HCT116 (cell line): ENCODE data around the gene PITRM1. TPM values are rescaled to one million over a fixed set of nuclear protein-coding genes. Genes with fewer than 3 reads are reported as not detected.
A peak's percentile ranks its signal among the peaks of the same experiment; 100 is the strongest.

Source experiments
- ATAC-seq: fragments of 200-7000 bp; cut with Tn5 transposase; 2 replicates; pipeline ENCODE4 v1.9.1; 2020; ENCODE audit warnings: mild to moderate bottlenecking, moderate library complexity
- BruUV-seq: library from RNA; stranded (reverse); fragments of 400-500 nt; replicated peaks from 2 replicates; lab custom pipeline; 2021; lab: Mats Ljungman, UMichigan
- CTCF ChIA-PET: fragments of 300-600 bp; sonication (Branson Sonifier 250); formaldehyde crosslinking; loops from one replicate; lab custom pipeline; 2021; ENCODE audit warnings: antibody characterized with exemption; lab: Charles Lee
- POLR2A ChIA-PET: fragments of 300-600, 350-600 bp; sonication (Branson Sonifier 250); formaldehyde crosslinking; loops from one replicate; lab custom pipeline; 2021; ENCODE audit warnings: antibody characterized with exemption; lab: Charles Lee
- RAD21 ChIA-PET, 2 experiments: fragments of 300-600 bp; sonication (Branson Sonifier 250); formaldehyde crosslinking; loops; one replicate each; lab custom pipeline; 2023; ENCODE audit warnings: low total read pairs in 2 of 2; ENCODE audit not compliant: uncharacterized antibody in 2 of 2, unreplicated experiment in 2 of 2, low non-redundant PET in 1 of 2; lab: Charles Lee
- DNase-seq: peaks from one replicate; pipeline ENCODE4 v3.0.0-alpha.2; 2010; ENCODE audit warnings: low read depth, low spot score
- H2AFZ ChIP-seq: fragments of 200-600 bp; shearing (Covaris generic), sonication (generic); 2 replicates; pipeline ENCODE4 v1.6.1; 2017; ENCODE audit warnings: low read depth, mixed run types, mixed read lengths, antibody characterized with exemption, low read length; ENCODE audit not compliant: poor library complexity, severe bottlenecking
- H3K27ac ChIP-seq: 2 replicates; pipeline ENCODE4 v1.5.1; 2012; ENCODE audit warnings: low read depth, low read length
- H3K27me3 ChIP-seq: fragments of 200-600 bp; sonication (generic); 2 replicates; pipeline ENCODE4 v1.6.1; 2016; ENCODE audit warnings: mixed run types, low read length, mixed read lengths; ENCODE audit not compliant: insufficient read depth
- H3K36me3 ChIP-seq, 2 experiments: fragments of 200-500 bp in 1 of 2; fragments of 200-600 bp in 1 of 2; sonication (Bioruptor generic) in 1 of 2; sonication (generic) in 1 of 2; 2 replicates each; pipeline versions ENCODE4 v1.5.1 to v1.6.1; 2014 to 2016; ENCODE audit warnings: low read length in 2 of 2, inconsistent platforms in 1 of 2, mixed read lengths in 1 of 2, mixed run types in 1 of 2; ENCODE audit not compliant: insufficient read depth in 2 of 2, control insufficient read depth in 1 of 2
- H3K4me1 ChIP-seq, 2 experiments: fragments of 200-600 bp in 1 of 2; sonication (generic) in 1 of 2; 2 replicates each; pipeline versions ENCODE4 v1.5.1 to v1.6.1; 2012 to 2017; ENCODE audit warnings: low read length in 2 of 2, inconsistent platforms in 1 of 2, mild to moderate bottlenecking in 1 of 2, mixed read lengths in 1 of 2, mixed run types in 1 of 2, moderate library complexity in 1 of 2; ENCODE audit not compliant: insufficient read depth in 2 of 2, control insufficient read depth in 1 of 2
- H3K4me2 ChIP-seq: fragments of 200-600 bp; sonication (generic); 2 replicates; pipeline ENCODE4 v1.6.1; 2017; ENCODE audit warnings: mixed run types, low read length, mixed read lengths
- H3K4me3 ChIP-seq, 2 experiments: fragments of 200-600 bp in 1 of 2; sonication (generic) in 1 of 2; replicated peaks in 1 of 2; 2 replicates each; pipeline ENCODE4 v1.5.1; 2011 to 2016; ENCODE audit warnings: low read length in 2 of 2, control low read depth in 1 of 2, low read depth in 1 of 2, mild to moderate bottlenecking in 1 of 2, mixed read lengths in 1 of 2, mixed run types in 1 of 2
- H3K79me2 ChIP-seq: fragments of 200-600 bp; sonication (generic); 2 replicates; pipeline ENCODE4 v1.6.1; 2017; ENCODE audit warnings: mild to moderate bottlenecking, mixed run types, low read length, moderate library complexity, mixed read lengths; ENCODE audit not compliant: insufficient read depth
- H3K9ac ChIP-seq: fragments of 200-600 bp; sonication (generic); 2 replicates; pipeline ENCODE4 v1.6.1; 2016; ENCODE audit warnings: low read length, mixed read lengths
- H3K9me2 ChIP-seq: fragments of 200-600 bp; sonication (generic), shearing (Covaris generic); 2 replicates; pipeline ENCODE4 v1.6.1; 2017; ENCODE audit warnings: mixed run types, mild to moderate bottlenecking, moderate library complexity; ENCODE audit not compliant: insufficient read depth
- H3K9me3 ChIP-seq, 2 experiments: fragments of 200-500 bp in 1 of 2; fragments of 200-600 bp in 1 of 2; sonication (Bioruptor generic) in 1 of 2; sonication (generic) in 1 of 2; 2 replicates each; pipeline ENCODE4 v1.6.1; 2014 to 2017; ENCODE audit warnings: low read length in 2 of 2, mixed read lengths in 2 of 2, inconsistent platforms in 1 of 2, low read depth in 1 of 2, mild to moderate bottlenecking in 1 of 2, mixed run types in 1 of 2, moderate library complexity in 1 of 2; ENCODE audit not compliant: control insufficient read depth in 1 of 2, insufficient read depth in 1 of 2
- H4K20me1 ChIP-seq: fragments of 200-600 bp; sonication (generic), shearing (Covaris generic); 2 replicates; pipeline ENCODE4 v1.6.1; 2017; ENCODE audit warnings: mixed run types, mild to moderate bottlenecking, moderate library complexity; ENCODE audit not compliant: insufficient read depth
- EZH2 ChIP-seq: fragments of 200-600 bp; sonication (generic); IDR thresholded peaks from 2 replicates; pipeline ENCODE4 v1.6.1; 2017; ENCODE audit warnings: antibody characterized with exemption, mixed run types
- POLR2AphosphoS5 ChIP-seq: IDR thresholded peaks from 2 replicates; pipeline ENCODE4 v1.6.1; 2011; ENCODE audit warnings: mild to moderate bottlenecking, low read depth, low read length, moderate library complexity
- SIN3A ChIP-seq: IDR thresholded peaks from 2 replicates; pipeline ENCODE4 v1.6.1; 2012; ENCODE audit warnings: low read depth
- SRF ChIP-seq: IDR thresholded peaks from 2 replicates; pipeline ENCODE4 v1.6.1; 2012; ENCODE audit warnings: low read depth
- ZNF274 ChIP-seq: fragments of 200-500 bp; sonication (Bioruptor generic); IDR thresholded peaks from 2 replicates; pipeline ENCODE4 v1.6.1; 2014; ENCODE audit warnings: mild to moderate bottlenecking, low read depth, low read length, inconsistent platforms
- intact Hi-C: fragments of 100-400 bp; cut with micrococcal nuclease; formaldehyde crosslinking; loops from 2 replicates; pipeline ENCODE4 v1.10.0; 2022
- total RNA-seq: library from RNA; stranded (reverse); gene quantifications from one replicate; pipeline ENCODE4 v1.2.1, GENCODE V29; 2021; ENCODE audit not compliant: unreplicated experiment

PITRM1 gene
- total RNA-seq, 1 experiment from 2014 or later: 59.5 TPM

DNA sequence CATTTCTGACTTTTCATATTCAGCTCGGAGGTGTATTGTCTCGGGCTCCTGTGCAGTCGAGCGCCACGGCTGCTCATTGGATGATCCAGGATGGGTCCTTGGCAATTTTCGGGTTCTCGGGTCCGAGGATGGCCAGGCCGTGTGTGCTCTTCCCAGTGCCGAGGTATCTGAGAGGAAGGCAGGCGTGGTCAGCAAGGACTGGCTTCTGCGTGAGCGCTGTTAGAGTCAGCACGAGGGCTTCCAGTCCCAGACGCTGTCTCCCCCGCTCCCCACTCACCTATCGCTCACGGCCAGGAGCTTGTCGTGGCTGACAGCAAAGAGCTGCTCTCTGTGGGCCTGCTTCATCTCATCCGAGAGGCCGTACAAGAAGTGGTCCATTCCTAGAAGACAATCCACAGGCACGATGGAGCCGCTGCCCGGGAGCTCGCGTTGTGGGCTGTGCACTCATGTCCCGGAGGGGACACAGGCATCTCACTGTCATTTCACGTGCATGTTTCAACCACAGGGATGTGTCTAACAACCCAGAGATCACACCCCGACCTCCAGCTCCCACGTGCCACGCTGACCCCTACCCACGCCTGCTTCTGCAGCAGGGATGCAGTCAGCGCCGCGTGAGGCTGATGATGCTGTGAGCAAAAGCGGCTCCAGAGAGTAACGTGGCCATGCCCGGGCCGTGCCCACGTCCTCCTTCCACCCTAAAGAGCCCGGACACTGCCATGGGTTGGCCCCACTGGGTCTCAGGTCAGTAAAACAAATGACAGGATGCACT, 34.4 kb downstream of the PITRM1 start:
- POLR2A ChIA-PET: no interaction called here
- Histone ChIP-seq H3K9me2 (no peaks in the 10 kb centered on the region), H4K20me1 (no peaks in the 10 kb centered on the region), H3K4me2 (no peak overlapping the region), H3K79me2 (no peaks in the 10 kb centered on the region), H3K4me3 (no peak overlapping the region), H3K4me1 (no peaks in the 10 kb centered on the region), H3K27ac (no peak overlapping the region), H3K36me3 (peaks cover 60 to 65% of the 10 kb centered on the region in 2 experiments), H3K9ac (no peak overlapping the region), H3K27me3 (no peaks in the 10 kb centered on the region), H3K9me3 (no peaks in the 10 kb centered on the region), H2AFZ (no peak overlapping the region)
- intact Hi-C loops: no loop called here
- RAD21 ChIA-PET: no interaction called here
- BruUV-seq: no TSS peak
- DNase-seq: no peak
- CTCF ChIA-PET: no interaction called here
- ATAC-seq: no peak
- no peak for TF ChIP-seq SRF
- TF ChIP-seq EZH2: no peak
- TF ChIP-seq SIN3A: no peak

DNA sequence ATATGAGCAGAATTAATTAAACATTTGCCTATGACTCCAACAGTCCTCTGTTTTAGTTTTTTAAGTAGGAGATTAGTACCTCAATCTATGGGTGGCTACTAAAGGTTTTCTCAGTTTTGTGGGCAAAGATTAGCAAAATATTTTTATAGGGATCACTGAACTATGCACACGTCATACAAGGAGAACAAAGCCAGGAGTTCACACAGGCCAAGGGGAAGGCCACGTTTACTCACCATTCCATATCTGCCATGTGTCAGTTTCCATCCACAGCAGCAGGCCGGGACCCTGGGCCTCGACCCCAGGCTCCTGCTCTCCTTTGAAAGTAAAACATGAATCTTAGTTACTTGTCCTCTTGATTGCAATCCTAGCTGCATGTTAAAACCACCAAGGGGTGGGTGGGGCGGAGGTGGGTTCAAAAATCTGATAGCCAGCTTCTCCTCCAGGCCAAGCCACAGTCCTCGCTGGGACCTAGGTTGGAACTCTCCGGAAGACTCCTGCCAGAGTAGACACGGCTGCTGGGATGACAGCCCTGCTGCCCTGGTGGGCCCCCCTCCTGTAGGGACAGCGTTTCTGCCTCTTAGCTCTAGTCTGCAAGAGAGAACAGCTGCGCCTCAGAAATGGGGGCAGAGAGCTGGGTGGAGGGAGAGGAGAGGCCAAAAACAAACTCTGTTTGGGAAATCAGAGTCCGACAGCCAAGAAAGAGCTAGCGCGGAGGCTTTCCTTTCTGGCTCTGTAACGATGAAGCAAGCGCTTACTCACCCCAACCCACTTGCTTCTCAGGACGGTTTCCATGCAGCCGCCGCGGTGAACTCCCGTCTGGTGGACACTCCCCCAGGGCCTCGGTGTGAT, 35.6 kb downstream of the PITRM1 start:
- no peak overlapping the region for H2AFZ ChIP-seq
- no peak overlapping the region for H3K4me2 ChIP-seq
- no peaks in the 10 kb centered on the region for H3K9me3 ChIP-seq
- H3K27ac ChIP-seq: no peak overlapping the region
- H3K9me2 ChIP-seq: no peaks in the 10 kb centered on the region
- no peaks in the 10 kb centered on the region for H4K20me1 ChIP-seq
- no peaks in the 10 kb centered on the region for H3K27me3 ChIP-seq
- BruUV-seq: no TSS peak
- no peaks in the 10 kb centered on the region for H3K4me1 ChIP-seq
- TF ChIP-seq POLR2AphosphoS5: peak; percentile 25
- no peak for TF ChIP-seq ZNF274
- CTCF ChIA-PET: no interaction called here
- H3K79me2 ChIP-seq: no peaks in the 10 kb centered on the region
- peaks cover 58 to 73% of the 10 kb centered on the region in 2 experiments for H3K36me3 ChIP-seq
- no peak overlapping the region for H3K4me3 ChIP-seq
- POLR2A ChIA-PET: no interaction called here
- RAD21 ChIA-PET: no interaction called here
- ATAC-seq (no peak), DNase-seq (no peak)
- no peak overlapping the region for H3K9ac ChIP-seq
- intact Hi-C loops: no loop called here
